Gastroesophageal sphincter (tissue), 4 donors: ENCODE measurements around the gene TRIM23. TPM values are rescaled to one million over a fixed set of nuclear protein-coding genes. Genes with fewer than 3 reads are reported as not detected.

ENCODE experiments used
- ATAC-seq: fragments of 150-250 bp; one replicate; pipeline ENCODE4 v1.9.1; 2016; ENCODE audit warnings: mild to moderate bottlenecking, moderate library complexity
- H3K27ac ChIP-seq, 4 donors: fragments of 200-600 bp; sonication (generic) in 3 of 4; 1 replicate in 3 of 4; 2 replicates in 1 of 4; pipeline ENCODE4 v1.5.1; 2016 to 2019
- H3K27me3 ChIP-seq: fragments of 200-600 bp; sonication (generic); one replicate; pipeline ENCODE4 v1.5.1; 2019
- H3K36me3 ChIP-seq, 2 donors: fragments of 200-600 bp; sonication (generic); one replicate each; pipeline ENCODE4 v1.5.1; 2019; ENCODE audit warnings: control low read depth in 1 of 2
- H3K4me1 ChIP-seq, 3 donors: fragments of 200-600 bp; sonication (generic); 1 replicate in 2 of 3; 2 replicates in 1 of 3; pipeline ENCODE4 v1.5.1; 2016 to 2019; ENCODE audit warnings: control low read depth in 2 of 3
- H3K4me3 ChIP-seq, 2 donors: fragments of 200-600 bp; sonication (generic); one replicate each; pipeline ENCODE4 v1.5.1; 2019; ENCODE audit warnings: mild to moderate bottlenecking in 1 of 2, moderate library complexity in 1 of 2
- H3K9me3 ChIP-seq, 3 donors: fragments of 200-600 bp; sonication (generic); one replicate each; pipeline ENCODE4 v1.5.1; 2017 to 2019; ENCODE audit warnings: control low read depth in 2 of 3
- CTCF ChIP-seq, 4 experiments: fragments of 200-600 bp in 2 of 4; fragments of 450-650 bp in 2 of 4; sonication (generic) in 1 of 4; IDR thresholded peaks; one replicate each; pipeline ENCODE4 v1.5.1; 2017 to 2019; ENCODE audit warnings: antibody characterized with exemption in 4 of 4, mild to moderate bottlenecking in 2 of 4, moderate library complexity in 2 of 4
- EP300 ChIP-seq: sonication (generic); formaldehyde crosslinking; IDR thresholded peaks from one replicate; pipeline ENCODE4 v1.6.1; 2017; ENCODE audit warnings: antibody characterized with exemption, mild to moderate bottlenecking
- POLR2A ChIP-seq, 2 donors: fragments of 450-650 bp; IDR thresholded peaks; one replicate each; pipeline ENCODE4 v1.6.1; 2017; ENCODE audit warnings: antibody characterized with exemption in 2 of 2, mild to moderate bottlenecking in 2 of 2, moderate library complexity in 1 of 2
- POLR2AphosphoS5 ChIP-seq: sonication (generic); formaldehyde crosslinking; IDR thresholded peaks from one replicate; pipeline ENCODE4 v1.6.1; 2017; ENCODE audit warnings: antibody characterized with exemption
- WGBS, 2 donors: methylation state at CpG; one replicate each; pipeline ENCODE4 v1.1.5; 2018; ENCODE audit warnings: low coverage in 1 of 2; 5-methylcytosine and 5-hydroxymethylcytosine counted together
- total RNA-seq, 4 donors: library from RNA; depleted of rRNA; stranded (reverse); fragments of >200 nt; gene quantifications; one replicate each; pipeline ENCODE4 v1.1.0, GENCODE V29; 2016

The TRIM23 gene
- total RNA-seq, 4 donors from 2014 or later, result 17.0 to 35.2 (median 20.3) TPM

GRCh38 chr5:65570598-65571226, 53.4 kb downstream of the TRIM23 start:
- peaks cover 0 to 20% (median 3%) of the 10 kb centered on the region in 3 donors for H3K4me1 ChIP-seq
- ATAC-seq, result no peak
- peaks cover 0 to 63% of the 10 kb centered on the region in 2 donors for H3K36me3 ChIP-seq
- H3K27me3 ChIP-seq, result no peaks in the 10 kb centered on the region
- TF ChIP-seq POLR2A (IDR thresholded peaks at IDR 0.05) (no peak), POLR2AphosphoS5 (no peak), EP300 (no peak), CTCF (IDR thresholded peaks at IDR 0.05) (no peak)
- no peak overlapping the region for H3K4me3 ChIP-seq
- no peaks in the 10 kb centered on the region for H3K9me3 ChIP-seq
- WGBS, 2 donors, result 86 to 93% methylated on average over 2 of the region's 2 CpGs
- H3K27ac ChIP-seq, result no peak overlapping the region

- Histone ChIP-seq H3K27me3 (no peaks in the 10 kb centered on the region), H3K9me3 (no peaks in the 10 kb centered on the region), H3K4me1 (peaks cover 8 to 45% (median 15%) of the 10 kb centered on the region in 3 donors), H3K36me3 (peaks cover 0 to 33% of the 10 kb centered on the region in 2 donors), H3K4me3 (no peak overlapping the region), H3K27ac (no peak overlapping the region)
- TF ChIP-seq CTCF (IDR thresholded peaks at IDR 0.05), result no peak
- no peak for TF ChIP-seq POLR2A (IDR thresholded peaks at IDR 0.05)
- TF ChIP-seq POLR2AphosphoS5, result no peak
- no peak for TF ChIP-seq EP300
- no peak for ATAC-seq
- 70 to 74% methylated on average over 4 to 5 of the region's 5 CpGs for WGBS, 2 donors
Measured at GRCh38 chr5:65566505-65566904, 57.6 kb downstream of the TRIM23 start.

GRCh38 chr5:65563777-65564176, 60.4 kb downstream of the TRIM23 start:
- Histone ChIP-seq H3K36me3 (peaks cover 0 to 15% of the 10 kb centered on the region in 2 donors), H3K27ac (peak overlapping the region in 3 of 4 donors; percentile 77 to 85 (median 81)), H3K9me3 (no peaks in the 10 kb centered on the region), H3K4me1 (peaks cover 8 to 45% (median 15%) of the 10 kb centered on the region in 3 donors), H3K27me3 (no peaks in the 10 kb centered on the region), H3K4me3 (peak overlapping the region; percentile 66 to 96)
- ATAC-seq, result no peak
- TF ChIP-seq CTCF (IDR thresholded peaks at IDR 0.05) (no peak), POLR2A (IDR thresholded peaks at IDR 0.05) (no peak), EP300 (no peak), POLR2AphosphoS5 (no peak)
- 5 to 11% methylated on average over 8 to 11 of the region's 11 CpGs for WGBS, 2 donors

GRCh38 chr5:65562731-65563701, 61.1 kb downstream of the TRIM23 start, which contains the start of the genes CENPK and PPWD1:
Gene CENPK, minus strand, starts transcription at chr5:65563168. Its CDS starts 8,261 bp downstream, at chr5:65554907.
Gene PPWD1, plus strand, starts transcription at chr5:65563296. Its CDS starts 15 bp downstream, at chr5:65563311.
- no peaks in the 10 kb centered on the region for H3K9me3 ChIP-seq
- no peaks in the 10 kb centered on the region for H3K27me3 ChIP-seq
- H3K4me3 ChIP-seq, result peak within 1 kb of the TSS; percentile 66 to 96
- 0% methylated on average over 9 to 32 of the region's 54 CpGs for WGBS, 2 donors
- peak; percentile 100 for ATAC-seq
- no peak for TF ChIP-seq EP300
- peak; percentile 85 for TF ChIP-seq POLR2AphosphoS5
- peak; percentile 47 to 52 for TF ChIP-seq POLR2A (IDR thresholded peaks at IDR 0.05)
- no peak for TF ChIP-seq CTCF (IDR thresholded peaks at IDR 0.05)
- H3K4me1 ChIP-seq, result peaks cover 8 to 45% (median 15%) of the 10 kb centered on the region in 3 donors
- H3K36me3 ChIP-seq, result peaks cover 0 to 8% of the 10 kb centered on the region in 2 donors
- H3K27ac ChIP-seq, result peak within 1 kb of the TSS; percentile 77 to 85 (median 82)
